ENCODE measurements around the gene CRYGN.
A peak's percentile ranks its signal among the peaks of the same experiment; 100 is the strongest.

CRYGN gene

GRCh38 chr7:151382079-151382885 is 57.7 kb downstream of the CRYGN start:
- peaks cover 12% of the 10 kb centered on the region for H3K4me1 ChIP-seq (ENCODE audit: control insufficient read depth, low read depth, low read length)
- no peak overlapping the region for H3K9ac ChIP-seq (ENCODE audit: low read length)
- H3K9me3 ChIP-seq (ENCODE audit: control insufficient read depth, low read depth, low read length), result no peaks in the 10 kb centered on the region
- H3K27me3 ChIP-seq (ENCODE audit: control insufficient read depth, insufficient read depth, low read length), result peaks cover 32% of the 10 kb centered on the region
- H3K27ac ChIP-seq (ENCODE audit: low read length), result no peak overlapping the region
- no peaks in the 10 kb centered on the region for H3K36me3 ChIP-seq (ENCODE audit: control insufficient read depth, low read depth, low read length)
- peak overlapping the region; percentile 51 for H3K4me3 ChIP-seq (ENCODE audit: low read length)

GRCh38 chr7:151381348-151382078 is 58.4 kb downstream of the CRYGN start:
- peak overlapping the region; percentile 51 for H3K4me3 ChIP-seq (ENCODE audit: low read length)
- H3K9ac ChIP-seq (ENCODE audit: low read length), result no peak overlapping the region

GRCh38 chr7:151381098-151381347 is 58.9 kb downstream of the CRYGN start:
- Histone ChIP-seq H3K4me1 (ENCODE audit: control insufficient read depth, low read depth, low read length) (peaks cover 12% of the 10 kb centered on the region), H3K36me3 (ENCODE audit: control insufficient read depth, low read depth, low read length) (peaks cover 6% of the 10 kb centered on the region), H3K27me3 (ENCODE audit: control insufficient read depth, insufficient read depth, low read length) (peaks cover 32% of the 10 kb centered on the region), H3K4me3 (ENCODE audit: low read length) (peak overlapping the region; percentile 51), H3K9ac (ENCODE audit: low read length) (no peak overlapping the region), H3K9me3 (ENCODE audit: control insufficient read depth, low read depth, low read length) (no peaks in the 10 kb centered on the region), H3K27ac (ENCODE audit: low read length) (no peak overlapping the region)

More at GRCh38 chr7:151381348-151382078, 58.4 kb downstream of the CRYGN start:
- Histone ChIP-seq H3K9me3 (ENCODE audit: control insufficient read depth, low read depth, low read length) (no peaks in the 10 kb centered on the region), H3K27ac (ENCODE audit: low read length) (no peak overlapping the region), H3K27me3 (ENCODE audit: control insufficient read depth, insufficient read depth, low read length) (peaks cover 32% of the 10 kb centered on the region), H3K4me1 (ENCODE audit: control insufficient read depth, low read depth, low read length) (peaks cover 12% of the 10 kb centered on the region), H3K36me3 (ENCODE audit: control insufficient read depth, low read depth, low read length) (peaks cover 3% of the 10 kb centered on the region)

- peaks cover 32% of the 10 kb centered on the region for H3K27me3 ChIP-seq (ENCODE audit: control insufficient read depth, insufficient read depth, low read length)
- H3K9ac ChIP-seq (ENCODE audit: low read length), result no peak overlapping the region
- peak overlapping the region; percentile 51 for H3K4me3 ChIP-seq (ENCODE audit: low read length)
- H3K36me3 ChIP-seq (ENCODE audit: control insufficient read depth, low read depth, low read length), result peaks cover 6% of the 10 kb centered on the region
- H3K4me1 ChIP-seq (ENCODE audit: control insufficient read depth, low read depth, low read length), result peaks cover 12% of the 10 kb centered on the region
- no peaks in the 10 kb centered on the region for H3K9me3 ChIP-seq (ENCODE audit: control insufficient read depth, low read depth, low read length)
- H3K27ac ChIP-seq (ENCODE audit: low read length), result no peak overlapping the region
Observed at GRCh38 chr7:151380199-151381097, 59.5 kb downstream of the CRYGN start.

- Histone ChIP-seq H3K27me3 (ENCODE audit: control insufficient read depth, insufficient read depth, low read length) (peaks cover 31% of the 10 kb centered on the region), H3K9ac (ENCODE audit: low read length) (no peak overlapping the region), H3K36me3 (ENCODE audit: control insufficient read depth, low read depth, low read length) (peaks cover 6% of the 10 kb centered on the region), H3K9me3 (ENCODE audit: control insufficient read depth, low read depth, low read length) (no peaks in the 10 kb centered on the region), H3K27ac (ENCODE audit: low read length) (no peak overlapping the region), H3K4me1 (ENCODE audit: control insufficient read depth, low read depth, low read length) (peaks cover 12% of the 10 kb centered on the region), H3K4me3 (ENCODE audit: low read length) (no peak overlapping the region)
Observed at GRCh38 chr7:151379534-151380198, 60.3 kb downstream of the CRYGN start.

- H3K4me3 ChIP-seq (ENCODE audit: low read length), result no peak overlapping the region
- H3K36me3 ChIP-seq (ENCODE audit: control insufficient read depth, low read depth, low read length), result peaks cover 6% of the 10 kb centered on the region
- H3K27me3 ChIP-seq (ENCODE audit: control insufficient read depth, insufficient read depth, low read length), result peaks cover 26% of the 10 kb centered on the region
- no peak overlapping the region for H3K27ac ChIP-seq (ENCODE audit: low read length)
- no peak overlapping the region for H3K9ac ChIP-seq (ENCODE audit: low read length)
- peaks cover 12% of the 10 kb centered on the region for H3K4me1 ChIP-seq (ENCODE audit: control insufficient read depth, low read depth, low read length)
- no peaks in the 10 kb centered on the region for H3K9me3 ChIP-seq (ENCODE audit: control insufficient read depth, low read depth, low read length)
Observed at GRCh38 chr7:151379193-151379520, 60.8 kb downstream of the CRYGN start.

All from iPS-18a (cell line).